ENCODE data around the gene MGLL. TPM values are rescaled to one million over a fixed set of nuclear protein-coding genes. Genes with fewer than 3 reads are reported as not detected.

The MGLL gene
- total RNA-seq, 1 experiment from 2014 or later: 0.94 TPM

DNA sequence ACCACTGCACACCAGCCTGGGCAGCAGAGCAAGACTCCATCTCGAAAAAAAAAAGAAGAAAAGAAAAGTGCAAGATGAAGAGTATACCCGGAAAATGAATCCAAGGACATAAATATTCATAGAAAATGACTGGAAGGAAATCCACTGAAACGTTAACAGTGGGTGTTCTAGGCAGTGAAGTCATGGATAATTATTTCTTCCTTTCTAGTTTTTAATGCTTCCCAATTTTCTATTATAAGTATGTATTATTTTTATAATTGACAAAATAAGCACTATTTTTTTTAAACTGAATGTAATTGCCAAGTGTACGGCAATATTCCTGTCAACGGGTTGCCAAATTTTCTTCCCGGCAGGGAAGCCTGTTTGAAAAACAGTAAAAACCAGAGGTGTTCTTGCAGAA lies 37.4 kb upstream of the MGLL start:
- POLR2A ChIA-PET: no interaction called here

DNA sequence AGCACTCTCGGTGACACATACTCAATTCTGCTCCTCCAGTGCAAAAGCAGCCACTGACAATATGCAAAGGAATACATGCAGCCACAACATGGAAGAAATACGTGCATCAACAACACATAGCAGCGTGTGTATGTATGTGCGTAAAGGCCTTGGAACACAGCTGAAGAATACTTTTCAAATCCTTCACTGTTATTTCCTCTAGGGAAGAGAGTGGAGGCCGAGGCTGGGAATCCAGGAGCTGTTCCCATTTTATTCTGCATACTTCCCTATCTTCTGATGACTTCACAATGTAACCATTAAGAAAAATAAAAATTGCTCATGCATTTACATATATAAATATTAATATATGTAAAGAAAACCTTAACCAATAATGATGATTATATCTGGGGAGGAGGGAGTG lies 36.6 kb upstream of the MGLL start:
- CTCF ChIA-PET: interaction anchor here (1.1 kb wide), 1 partner anchor 165 kb away, joined by 3 read pairs; no protein-coding TSS in a partner anchor
- TF ChIP-seq, protein P1, sequence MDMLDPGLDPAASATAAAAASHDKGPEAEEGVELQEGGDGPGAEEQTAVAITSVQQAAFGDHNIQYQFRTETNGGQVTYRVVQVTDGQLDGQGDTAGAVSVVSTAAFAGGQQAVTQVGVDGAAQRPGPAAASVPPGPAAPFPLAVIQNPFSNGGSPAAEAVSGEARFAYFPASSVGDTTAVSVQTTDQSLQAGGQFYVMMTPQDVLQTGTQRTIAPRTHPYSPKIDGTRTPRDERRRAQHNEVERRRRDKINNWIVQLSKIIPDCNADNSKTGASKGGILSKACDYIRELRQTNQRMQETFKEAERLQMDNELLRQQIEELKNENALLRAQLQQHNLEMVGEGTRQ (CRISPR knock-in tag; IDR thresholded peaks at IDR 0.05): no peak
- TF ChIP-seq JUN (CRISPR knock-in tag; IDR thresholded peaks at IDR 0.05) (no peak), ERG (CRISPR knock-in tag; IDR thresholded peaks at IDR 0.05) (no peak), ZNF512 (CRISPR knock-in tag; IDR thresholded peaks at IDR 0.05; ENCODE audit: borderline replicate concordance) (no peak), ZNF423 (CRISPR knock-in tag; IDR thresholded peaks at IDR 0.05) (no peak), ZBTB21 (CRISPR knock-in tag; IDR thresholded peaks at IDR 0.05; ENCODE audit: borderline replicate concordance) (no peak), RORB (CRISPR knock-in tag; IDR thresholded peaks at IDR 0.05) (no peak)

More for the DNA sequence above, 37.4 kb upstream of the MGLL start:
- DNase-seq (ENCODE audit: low spot score): no peak
- Mint-ChIP-seq H3K4me1 (peaks cover 8% of the 10 kb centered on the region), H3K27ac (no peak overlapping the region), H3K36me3 (no peaks in the 10 kb centered on the region), H3K9me3 (no peaks in the 10 kb centered on the region), H3K27me3 (ENCODE audit: low read depth) (no peaks in the 10 kb centered on the region), H3K4me3 (no peak overlapping the region)
- no peak for ATAC-seq
- TF ChIP-seq ZNF138 (CRISPR knock-in tag; conservative IDR thresholded peaks at IDR 0.05) (no peak), RELA (CRISPR knock-in tag; IDR thresholded peaks at IDR 0.05; ENCODE audit: borderline replicate concordance) (no peak), ZNF396 (CRISPR knock-in tag; IDR thresholded peaks at IDR 0.05; ENCODE audit: borderline replicate concordance) (no peak), CTCF (IDR thresholded peaks at IDR 0.05) (no peak), HMGA2 (CRISPR knock-in tag; IDR thresholded peaks at IDR 0.05) (no peak), AR (CRISPR knock-in tag; IDR thresholded peaks at IDR 0.05) (no peak), ZBTB21 (CRISPR knock-in tag; IDR thresholded peaks at IDR 0.05; ENCODE audit: borderline replicate concordance) (no peak), NFYB (CRISPR knock-in tag; conservative IDR thresholded peaks at IDR 0.05; ENCODE audit: low read depth) (no peak), ATF3 (CRISPR knock-in tag; conservative IDR thresholded peaks at IDR 0.05) (no peak), USF1 (CRISPR knock-in tag; IDR thresholded peaks at IDR 0.05) (no peak), FOXK1 (CRISPR knock-in tag; IDR thresholded peaks at IDR 0.05) (no peak), TEAD1 (CRISPR knock-in tag; IDR thresholded peaks at IDR 0.05) (no peak), ERG (CRISPR knock-in tag; IDR thresholded peaks at IDR 0.05) (no peak)
- CTCF ChIA-PET: interaction anchor here (1.1 kb wide), 1 partner anchor 165 kb away, joined by 3 read pairs; no protein-coding TSS in a partner anchor

More for the DNA sequence above, 36.6 kb upstream of the MGLL start:
- no peak for ATAC-seq
- no peaks in the 10 kb centered on the region for H3K9me3 Mint-ChIP-seq
- no peak overlapping the region for H3K27ac Mint-ChIP-seq
- peaks cover 4% of the 10 kb centered on the region; the same call in 1 of the 2 replicates for H3K27me3 Mint-ChIP-seq (ENCODE audit: low read depth)
- H3K4me3 Mint-ChIP-seq: no peak overlapping the region
- POLR2A ChIA-PET: no interaction called here
- H3K4me1 Mint-ChIP-seq: peaks cover 8% of the 10 kb centered on the region
- DNase-seq (ENCODE audit: low spot score): no peak
- H3K36me3 Mint-ChIP-seq: no peaks in the 10 kb centered on the region
